LNCAP (cell line): ENCODE data around the gene GABBR1.
A peak's percentile ranks its signal among the peaks of the same experiment; 100 is the strongest.

ENCODE experiments used
- CTCF ChIP-seq: fragments of 450-650 bp; IDR thresholded peaks from 2 replicates; pipeline ENCODE4 v1.5.1; 2017; ENCODE audit warnings: mild to moderate bottlenecking

GABBR1 gene

GRCh38 chr6:29663300-29664042 is 30.5 kb upstream of the GABBR1 start:
- TF ChIP-seq CTCF, result no peak

DNA sequence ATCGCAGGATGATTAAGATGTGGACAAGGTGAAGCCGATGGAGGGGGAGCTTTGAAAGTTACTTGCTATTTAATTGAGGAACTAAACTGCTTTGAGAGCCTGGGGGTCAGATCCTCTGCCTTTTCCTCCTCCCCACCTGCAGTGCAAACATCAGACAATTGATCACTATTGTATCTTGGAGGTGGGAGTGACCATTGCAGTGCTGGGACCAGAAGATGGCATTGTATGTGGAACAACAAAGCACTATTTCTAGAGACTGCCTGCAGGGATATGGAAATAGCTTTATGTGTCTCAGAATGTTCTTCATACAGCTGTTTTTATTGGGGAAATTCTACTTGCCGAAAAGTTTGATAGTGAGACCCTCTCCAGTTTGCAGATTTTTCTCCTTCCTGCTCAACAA is 28.1 kb upstream of the GABBR1 start:
- TF ChIP-seq CTCF, result no peak

DNA sequence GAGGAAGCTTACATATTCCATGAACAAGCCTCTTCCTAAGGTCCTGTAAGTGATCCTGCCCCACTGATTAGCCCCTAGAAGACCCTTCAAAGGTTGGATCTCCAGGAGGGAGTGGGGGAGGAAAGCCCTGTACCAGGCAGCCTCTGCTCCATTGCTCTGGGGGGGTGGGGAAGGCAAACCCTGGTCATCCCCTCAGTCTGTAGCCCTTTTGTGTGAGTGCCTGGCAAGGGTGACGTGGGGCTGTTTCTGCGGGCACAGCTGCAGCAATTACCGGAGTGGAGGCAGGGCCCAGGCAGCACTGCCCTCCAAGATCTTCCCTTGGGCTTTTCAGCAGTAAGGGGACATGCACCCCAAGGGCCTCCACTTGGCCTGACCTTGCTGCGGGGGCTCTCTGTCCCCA is 23.8 kb upstream of the GABBR1 start, which contains the start of gene MOG:
Gene MOG (plus strand): TSS at position 295 of the 400 bp plus-strand sequence. CDS start 118 bp downstream, outside the sequence.
- no peak for TF ChIP-seq CTCF

DNA sequence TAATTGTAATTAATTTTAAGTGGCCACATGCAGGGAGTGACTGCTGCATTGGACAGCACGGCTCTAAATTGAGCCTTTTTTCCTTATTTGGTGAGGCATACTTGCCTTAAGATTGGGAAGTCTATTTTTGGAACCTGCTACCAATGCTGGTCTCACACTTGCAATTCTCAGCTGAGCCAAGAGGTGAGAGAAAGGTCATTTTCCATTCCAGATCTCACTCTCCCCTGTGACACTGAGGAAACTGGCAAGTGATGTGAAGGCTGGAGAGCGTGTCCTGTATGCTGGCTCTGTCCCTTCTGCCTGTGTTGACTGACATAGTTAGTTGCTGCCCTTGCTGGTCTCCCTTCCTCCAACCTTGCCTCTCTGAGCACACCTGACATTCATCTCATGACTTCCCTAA is 23.2 kb upstream of the GABBR1 start:
- TF ChIP-seq CTCF, result no peak

DNA sequence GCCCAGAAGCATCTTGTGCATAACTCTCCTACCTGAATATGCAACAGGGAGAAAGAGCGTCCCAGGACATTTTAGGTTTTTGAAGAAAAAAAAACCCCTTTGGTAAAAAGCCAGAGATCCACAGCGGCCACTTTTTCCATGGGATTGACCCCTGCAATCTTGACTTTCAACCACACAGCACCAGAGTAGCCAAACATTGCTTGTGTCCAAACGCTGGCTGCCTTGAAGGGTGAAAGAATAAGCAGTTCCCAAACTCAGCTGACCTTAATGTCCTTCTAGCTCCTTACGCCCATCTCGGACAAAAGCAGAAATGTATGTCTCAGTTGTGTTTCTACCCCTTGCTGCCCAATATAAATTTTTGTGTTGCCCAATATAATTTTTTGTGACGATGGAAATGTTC is 22.7 kb upstream of the GABBR1 start:
- no peak for TF ChIP-seq CTCF

GRCh38 chr6:29653452-29654038 is 20.6 kb upstream of the GABBR1 start:
- peak; percentile 68 for TF ChIP-seq CTCF

DNA sequence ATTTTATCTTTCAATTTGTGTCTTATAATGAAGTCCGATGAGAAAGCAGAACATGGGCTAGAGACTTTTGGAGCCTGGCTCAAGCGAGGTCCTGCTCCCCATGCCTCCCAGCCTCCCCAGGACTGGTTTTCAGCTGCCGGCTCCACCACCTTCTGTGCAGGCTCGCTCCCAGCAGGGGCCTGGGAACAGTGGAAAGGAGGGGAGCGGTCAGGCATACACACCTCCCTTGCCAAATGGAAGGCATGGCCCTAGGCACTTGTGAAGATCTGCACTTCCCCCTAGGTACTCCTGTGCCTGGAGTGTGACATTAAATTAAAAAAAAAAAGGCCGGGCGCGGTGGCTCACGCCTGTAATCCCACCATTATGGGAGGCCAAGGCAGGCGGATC is 19.2 kb upstream of the GABBR1 start:
- no peak for TF ChIP-seq CTCF
